ENCODE data around the gene RAB40C.

The RAB40C gene, protein sequence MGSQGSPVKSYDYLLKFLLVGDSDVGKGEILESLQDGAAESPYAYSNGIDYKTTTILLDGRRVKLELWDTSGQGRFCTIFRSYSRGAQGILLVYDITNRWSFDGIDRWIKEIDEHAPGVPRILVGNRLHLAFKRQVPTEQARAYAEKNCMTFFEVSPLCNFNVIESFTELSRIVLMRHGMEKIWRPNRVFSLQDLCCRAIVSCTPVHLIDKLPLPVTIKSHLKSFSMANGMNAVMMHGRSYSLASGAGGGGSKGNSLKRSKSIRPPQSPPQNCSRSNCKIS

GRCh38 chr16:589658-590187 lies at the start of gene RAB40C:
Gene RAB40C (plus strand): TSS chr16:590066. CDS start chr16:590292, 226 bp downstream.
- DNase-seq = peak; percentile 99

GRCh38 chr16:540645-541340 lies 49.1 kb upstream of the RAB40C start:
- no peak for DNase-seq

DNA sequence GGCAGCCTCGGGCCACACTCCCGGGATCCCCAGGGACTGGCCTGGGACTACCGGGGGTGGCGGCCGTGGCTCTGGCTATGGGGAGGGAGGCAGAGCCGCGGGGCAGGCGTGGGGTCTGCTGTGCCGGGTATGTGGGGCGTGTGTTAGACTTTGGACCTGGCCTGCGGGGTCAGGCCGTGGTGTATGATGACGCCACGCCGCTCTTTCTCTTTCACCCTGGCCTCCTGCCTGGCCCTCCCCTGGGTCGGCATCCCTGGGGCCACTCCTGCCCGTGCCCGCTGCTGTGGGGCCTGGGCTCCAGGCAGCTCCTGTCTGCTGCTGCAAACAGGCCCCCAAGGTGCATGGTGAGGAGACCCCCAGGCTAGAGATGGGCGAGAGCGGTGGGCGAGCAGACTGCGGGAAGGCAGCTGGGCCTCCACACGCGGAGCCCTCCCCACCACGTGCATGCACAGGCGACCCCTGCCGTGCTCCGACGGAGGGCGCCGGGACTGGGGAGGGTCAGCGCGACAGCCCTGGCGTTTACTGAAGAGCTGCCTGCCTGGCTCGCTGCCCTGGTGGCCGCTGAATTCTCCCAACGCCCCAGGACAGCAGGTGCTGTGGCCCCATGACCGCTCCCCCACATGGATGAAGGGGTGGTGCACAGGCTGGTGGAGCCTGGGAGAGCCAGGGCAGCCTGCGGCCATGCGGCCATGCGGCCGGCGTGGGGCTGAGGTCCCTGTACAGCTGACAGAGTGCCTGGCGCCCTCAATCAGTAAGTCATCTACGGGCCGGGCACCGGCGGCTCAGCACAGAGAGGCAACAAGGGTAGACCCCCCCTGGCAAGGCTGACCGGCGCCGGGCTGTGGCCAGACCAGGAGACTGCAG lies 46.3 kb upstream of the RAB40C start:
- DNase-seq = no peak

DNA sequence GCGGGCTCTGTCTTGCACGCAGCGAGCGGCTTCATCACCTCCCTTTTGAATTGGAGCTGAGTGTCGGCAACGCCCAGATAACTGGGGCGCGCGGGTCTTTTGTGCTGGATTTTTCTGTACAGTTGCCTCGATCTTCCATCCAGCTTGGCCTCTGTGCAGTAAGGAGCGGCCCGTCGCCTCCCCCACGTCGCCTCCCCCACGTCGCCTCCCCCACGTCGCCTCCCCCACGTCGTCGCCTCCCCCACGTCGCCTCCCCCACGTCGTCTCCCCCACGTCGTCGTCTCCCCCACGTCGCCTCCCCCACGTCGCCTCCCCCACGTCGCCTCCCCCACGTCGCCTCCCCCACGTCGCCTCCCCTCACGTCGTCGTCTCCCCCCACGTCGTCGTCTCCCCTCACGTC lies 45.3 kb upstream of the RAB40C start:
- DNase-seq = no peak

GRCh38 chr16:546909-547770 lies 42.7 kb upstream of the RAB40C start:
- DNase-seq = peak; percentile 73

- DNase-seq = no peak
Measured at GRCh38 chr16:548586-548985, 41.3 kb upstream of the RAB40C start.

GRCh38 chr16:549544-550263 lies 40.2 kb upstream of the RAB40C start:
- no peak for DNase-seq

DNA sequence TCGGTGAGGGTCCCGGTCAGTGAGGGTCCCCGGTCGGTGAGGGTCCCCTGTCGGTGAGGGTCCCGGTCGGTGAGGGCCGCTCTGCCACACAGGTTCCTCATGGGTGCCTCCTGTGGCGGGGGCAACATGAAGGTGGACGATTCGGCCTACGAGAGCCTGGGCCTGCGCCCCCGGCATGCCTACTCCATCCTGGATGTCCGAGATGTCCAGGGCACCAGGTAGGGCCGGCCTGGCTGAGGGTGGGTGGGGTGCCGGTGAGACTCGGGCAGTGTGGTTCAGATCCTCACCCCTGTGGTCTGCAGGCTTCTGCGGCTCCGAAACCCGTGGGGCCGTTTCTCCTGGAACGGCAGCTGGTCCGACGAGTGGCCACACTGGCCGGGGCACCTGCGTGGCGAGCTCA lies 38.7 kb upstream of the RAB40C start:
- DNase-seq = no peak

DNA sequence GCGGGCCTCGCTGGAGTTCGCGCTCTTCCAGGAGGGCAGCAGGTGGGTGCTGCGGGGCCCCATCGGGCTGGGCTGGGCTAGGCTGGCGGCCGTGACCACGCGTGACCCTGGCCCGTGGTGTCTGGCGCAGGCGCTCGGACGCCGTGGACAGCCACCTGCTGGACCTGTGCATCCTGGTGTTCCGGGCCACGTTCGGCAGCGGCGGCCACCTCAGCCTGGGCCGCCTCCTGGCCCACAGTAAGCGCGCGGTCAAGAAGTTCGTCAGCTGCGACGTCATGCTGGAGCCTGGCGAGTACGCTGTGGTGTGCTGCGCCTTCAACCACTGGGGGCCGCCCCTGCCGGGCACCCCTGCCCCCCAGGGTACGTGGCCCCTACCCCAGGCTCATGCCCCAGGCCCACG lies 37.7 kb upstream of the RAB40C start:
- DNase-seq = no peak

- no peak for DNase-seq
Measured at GRCh38 chr16:553601-554296, 36.1 kb upstream of the RAB40C start.

- DNase-seq = no peak
Measured at GRCh38 chr16:554297-554621, 35.6 kb upstream of the RAB40C start.

- DNase-seq = no peak
Measured at GRCh38 chr16:554640-555365, 35.1 kb upstream of the RAB40C start.

DNA sequence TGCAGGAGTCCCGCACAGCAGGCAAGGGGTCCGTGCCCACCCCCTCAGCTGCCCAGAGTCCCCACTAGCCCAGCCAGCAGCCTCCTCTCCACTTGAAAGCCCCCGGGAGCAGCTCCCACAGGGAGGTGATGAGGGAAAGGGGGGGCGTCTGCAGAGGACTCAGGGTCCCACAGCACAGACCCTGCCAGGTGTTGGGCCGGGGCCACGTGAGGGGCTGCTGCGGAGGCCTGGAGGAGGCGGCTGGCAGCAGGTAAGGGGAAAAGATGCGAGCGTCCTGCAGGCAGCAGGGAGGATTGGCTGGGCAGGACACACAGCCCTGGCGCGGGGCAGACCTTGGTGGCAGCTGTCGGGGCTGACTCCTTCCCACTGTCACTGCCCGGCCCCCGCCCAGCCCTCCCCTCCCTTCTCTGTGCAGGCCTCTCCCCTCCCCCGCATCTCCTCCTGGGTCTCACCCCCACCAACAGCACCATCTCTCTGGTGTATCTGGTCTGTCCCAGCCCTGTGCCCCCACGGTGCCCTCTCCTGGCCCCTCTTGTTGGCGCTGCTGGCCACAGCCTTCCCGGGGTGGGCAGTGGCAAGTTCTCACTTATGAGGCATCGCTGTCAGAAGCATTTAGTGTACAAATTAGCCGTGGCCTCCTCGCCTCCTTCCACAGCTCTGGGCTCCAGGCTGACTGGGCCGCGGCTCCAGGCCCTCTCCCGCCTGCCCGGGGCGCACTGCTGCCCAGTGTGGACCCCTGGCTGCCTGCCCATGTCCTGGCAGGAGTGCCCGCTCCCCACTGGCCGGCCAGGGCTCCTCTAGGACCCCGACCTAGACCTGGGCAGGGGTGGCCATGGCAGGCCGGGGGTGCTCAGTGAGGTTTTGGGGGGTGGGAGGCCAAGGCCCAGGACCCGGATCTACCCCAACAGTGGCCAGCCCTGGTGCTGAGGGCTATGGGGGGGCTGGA lies 34.1 kb upstream of the RAB40C start:
- DNase-seq = no peak

DNA sequence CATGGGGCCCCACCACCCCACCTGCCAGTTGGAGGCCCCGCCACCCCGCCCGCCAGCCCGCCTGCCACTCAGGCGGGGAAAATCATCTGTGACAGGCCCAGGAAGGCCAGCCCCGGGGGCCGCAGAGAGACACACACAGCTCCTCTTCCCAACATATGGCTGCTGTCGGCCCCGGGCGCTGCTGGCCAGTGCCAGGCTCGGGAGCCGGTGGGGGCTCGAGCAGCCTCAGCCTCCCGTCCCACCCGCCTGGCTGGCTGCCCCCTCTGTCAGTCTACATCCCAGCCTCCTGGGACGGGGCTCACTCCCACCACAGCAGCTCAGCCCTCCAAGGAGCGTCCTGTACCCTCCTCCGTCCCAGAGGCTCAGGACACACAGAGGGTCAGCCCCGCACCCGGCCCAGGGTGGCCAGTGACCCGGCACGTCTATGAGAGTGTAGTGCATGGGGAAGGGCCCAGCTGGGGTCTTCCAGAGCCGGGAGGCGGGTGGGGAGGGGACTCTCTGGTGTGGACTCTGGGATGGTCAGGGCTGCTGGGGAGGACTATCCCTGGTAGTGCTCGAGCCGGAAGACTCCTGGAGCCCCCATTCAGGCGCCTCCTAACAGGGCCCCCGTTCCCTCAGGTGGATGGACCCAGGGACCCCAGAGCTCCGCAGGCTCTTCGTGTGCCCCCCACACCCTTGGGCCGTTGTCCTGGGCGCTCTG lies 33.2 kb upstream of the RAB40C start:
- no peak for DNase-seq

- no peak for DNase-seq
Measured at GRCh38 chr16:557463-558297, 32.2 kb upstream of the RAB40C start.

GRCh38 chr16:558298-559020 lies 31.4 kb upstream of the RAB40C start:
- DNase-seq = no peak

GRCh38 chr16:559021-559380 lies 30.9 kb upstream of the RAB40C start:
- DNase-seq = no peak

All from activated CD8-positive, alpha-beta memory T cell treated with anti-CD3 and anti-CD28 coated beads for 24 hours (primary cell).